Endothelial cell of umbilical vein (primary cell): ENCODE measurements around the gene UBB. TPM values are rescaled to one million over a fixed set of nuclear protein-coding genes. Genes with fewer than 3 reads are reported as not detected.

Experiments
- BruUV-seq: library from RNA; stranded (reverse); fragments of 400-500 nt; replicated peaks from 2 replicates; lab custom pipeline; 2021; lab: Mats Ljungman, UMichigan
- CTCF ChIA-PET: fragments of 300-600, 350-600 bp; sonication (Branson Sonifier 250); formaldehyde crosslinking; loops from one replicate; lab custom pipeline; 2021; ENCODE audit warnings: antibody characterized with exemption, inconsistent platforms; lab: Charles Lee
- POLR2A ChIA-PET: fragments of 300-600, 350-600 bp; sonication (Branson Sonifier 250); formaldehyde crosslinking; loops from one replicate; lab custom pipeline; 2021; ENCODE audit warnings: antibody characterized with exemption, inconsistent platforms; lab: Charles Lee
- DNase-seq: peaks from one replicate; pipeline ENCODE4 v3.0.0-alpha.2; 2011; ENCODE audit warnings: low read depth, low spot score
- FAIRE-seq: peaks from 2 replicates; lab custom pipeline; 2011; peaks lifted over from hg19 to GRCh38; lab: Jason Lieb, UNC
- H2AFZ ChIP-seq: 2 replicates; pipeline ENCODE4 v1.6.0; 2012; ENCODE audit warnings: low read depth, low read length, control low read depth, inconsistent platforms
- H3K27ac ChIP-seq: 2 replicates; pipeline ENCODE4 v1.5.1; 2011; ENCODE audit warnings: low read depth, mild to moderate bottlenecking, control low read depth, low read length, moderate library complexity; ENCODE audit not compliant: insufficient read depth
- H3K27me3 ChIP-seq, 2 experiments: 2 replicates each; pipeline versions ENCODE4 v1.6.0 to v1.6.1; 2011; ENCODE audit warnings: low read length in 2 of 2, mixed read lengths in 1 of 2; ENCODE audit not compliant: control insufficient read depth in 2 of 2, insufficient read depth in 2 of 2
- H3K36me3 ChIP-seq, 2 experiments: 2 replicates in 1 of 2; 3 replicates in 1 of 2; pipeline ENCODE4 v1.5.1; 2011; ENCODE audit warnings: low read length in 2 of 2, mild to moderate bottlenecking in 1 of 2, moderate library complexity in 1 of 2; ENCODE audit not compliant: control insufficient read depth in 2 of 2, insufficient read depth in 2 of 2; ENCODE audit errors: extremely low read depth in 1 of 2
- H3K4me1 ChIP-seq: 3 replicates; pipeline ENCODE4 v1.5.1; 2011; ENCODE audit warnings: mild to moderate bottlenecking, low read length; ENCODE audit not compliant: control insufficient read depth, insufficient read depth; ENCODE audit errors: extremely low read depth
- H3K4me2 ChIP-seq: 2 replicates; pipeline ENCODE4 v1.6.1; 2011; ENCODE audit warnings: low read length, control low read depth, mixed read lengths; ENCODE audit not compliant: insufficient read depth
- H3K4me3 ChIP-seq, 3 experiments: fragments of 200-600 bp in 1 of 3; sonication (generic), shearing (Covaris generic) in 1 of 3; replicated peaks in 1 of 3; 2 replicates each; pipeline ENCODE4 v1.5.1; 2011 to 2016; ENCODE audit warnings: control low read depth in 3 of 3, low read length in 3 of 3, mild to moderate bottlenecking in 2 of 3, inconsistent platforms in 1 of 3, low read depth in 1 of 3, moderate library complexity in 1 of 3; ENCODE audit not compliant: insufficient read depth in 1 of 3
- H3K79me2 ChIP-seq: 2 replicates; pipeline ENCODE4 v1.6.0; 2012; ENCODE audit warnings: low read length, inconsistent platforms; ENCODE audit not compliant: control insufficient read depth, insufficient read depth
- H3K9ac ChIP-seq: replicated peaks from 2 replicates; pipeline ENCODE3; 2011; ENCODE audit warnings: low read length, control low read depth; ENCODE audit not compliant: insufficient read depth; ENCODE audit errors: extremely low read depth
- H3K9me1 ChIP-seq: replicated peaks from 3 replicates; pipeline ENCODE4 v1.6.0; 2011; ENCODE audit warnings: mild to moderate bottlenecking, low read length; ENCODE audit not compliant: control insufficient read depth, insufficient read depth; ENCODE audit errors: extremely low read depth
- H3K9me3 ChIP-seq: replicated peaks from 2 replicates; pipeline ENCODE4 v1.5.1; 2012; ENCODE audit warnings: low read length, inconsistent platforms; ENCODE audit not compliant: control insufficient read depth, insufficient read depth
- H4K20me1 ChIP-seq: replicated peaks from 2 replicates; pipeline ENCODE3; 2011; ENCODE audit warnings: mild to moderate bottlenecking, low read length; ENCODE audit not compliant: control insufficient read depth, insufficient read depth; ENCODE audit errors: extremely low read depth
- CTCF ChIP-seq, 2 donors: IDR thresholded peaks; 1 replicate in 1 of 2; 2 replicates in 1 of 2; pipeline ENCODE4 v1.5.1; 2011; ENCODE audit warnings: low read length in 2 of 2, mild to moderate bottlenecking in 2 of 2, moderate library complexity in 2 of 2, control low read depth in 1 of 2, inconsistent platforms in 1 of 2, low read depth in 1 of 2; ENCODE audit not compliant: insufficient read depth in 1 of 2; ENCODE audit errors: extremely low read depth in 1 of 2
- EZH2 ChIP-seq: IDR thresholded peaks from 2 replicates; pipeline ENCODE4 v1.6.1; 2012; ENCODE audit warnings: borderline replicate concordance, low read depth, mild to moderate bottlenecking, moderate library complexity, low read length, inconsistent platforms; ENCODE audit not compliant: severe bottlenecking
- FOS ChIP-seq: IDR thresholded peaks from 2 replicates; pipeline ENCODE4 v1.6.1; 2011; ENCODE audit warnings: mild to moderate bottlenecking, low read length, moderate library complexity, borderline replicate concordance; ENCODE audit not compliant: insufficient read depth
- GATA2 ChIP-seq: IDR thresholded peaks from 2 replicates; pipeline ENCODE4 v1.7.0; 2011; ENCODE audit warnings: low read depth, mild to moderate bottlenecking, moderate library complexity, mixed read lengths, low read length; ENCODE audit not compliant: insufficient read length, insufficient read depth
- JUN ChIP-seq: IDR thresholded peaks from 2 replicates; pipeline ENCODE4 v1.6.1; 2011; ENCODE audit warnings: borderline replicate concordance, low read depth; ENCODE audit not compliant: insufficient read length, insufficient read depth
- MAX ChIP-seq: IDR thresholded peaks from 2 replicates; pipeline ENCODE4 v1.6.1; 2011; ENCODE audit not compliant: insufficient read depth, insufficient read length
- MYC ChIP-seq: IDR thresholded peaks from one replicate; pipeline ENCODE4 v1.6.1; 2011; ENCODE audit warnings: mild to moderate bottlenecking, low read depth, low read length
- POLR2A ChIP-seq: IDR thresholded peaks from 2 replicates; pipeline ENCODE4 v1.6.1; 2012; ENCODE audit warnings: low read depth, mild to moderate bottlenecking, control low read depth, low read length
- POLR2AphosphoS5 ChIP-seq: IDR thresholded peaks from 2 replicates; pipeline ENCODE4 v1.6.1; 2012; ENCODE audit warnings: low read depth, mild to moderate bottlenecking, control low read depth, low read length, moderate library complexity; ENCODE audit not compliant: insufficient read depth
- dilution Hi-C: fragments of 300-500 bp; cut with MboI; formaldehyde crosslinking; loops from one replicate; pipeline ENCODE4 v1.15.0; 2019; ENCODE audit warnings: low sequenced_read_pairs; ENCODE audit not compliant: extremely low pct_ligation_motif_present
- intact Hi-C: fragments of 100-400 bp; cut with micrococcal nuclease; formaldehyde crosslinking; loops from one replicate; pipeline ENCODE4 v1.10.0; 2022
- polyA plus RNA-seq, 4 experiments: library from polyadenylated mRNA; depleted of rRNA in 3 of 4; stranded (reverse) in 3 of 4; unstranded in 1 of 4; fragments of >200 nt; gene quantifications; 2 replicates each; pipeline versions ENCODE4 v1.2.1 to v1.2.3, GENCODE V29; 2011 to 2012; ENCODE audit warnings: missing spikeins in 1 of 4
- total RNA-seq: library from RNA; stranded (reverse); gene quantifications from 2 replicates; pipeline ENCODE4 v1.2.3, GENCODE V29; 2021

UBB gene
- total and polyA plus RNA-seq, 2 donors (not counting 3 experiments of a cell fraction or from before 2014, with no cell fraction given) = 1,294 to 1,683 TPM

DNA sequence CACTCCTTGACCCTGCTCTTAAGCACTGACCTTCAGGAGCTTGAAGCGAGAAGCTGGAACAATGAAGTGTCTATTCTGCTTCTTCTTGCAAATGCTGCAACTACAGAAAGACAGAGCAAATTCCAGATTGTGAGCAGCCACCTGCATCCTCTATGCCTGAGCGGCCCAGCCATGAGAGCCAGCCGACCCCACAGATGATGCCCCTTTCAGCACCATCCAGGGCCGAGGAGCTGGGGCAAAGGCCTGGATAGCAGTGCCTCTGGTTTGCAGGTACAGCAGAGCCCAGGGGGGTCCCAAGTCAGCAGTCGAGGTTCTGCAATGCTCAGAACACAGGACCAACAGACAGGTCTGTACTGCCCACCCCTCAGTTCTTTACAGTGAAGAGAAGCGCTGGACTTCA lies 32.3 kb upstream of the UBB start:
- peaks cover 5% of the 10 kb centered on the region for H3K79me2 ChIP-seq
- TF ChIP-seq POLR2A (no peak), JUN (no peak), MAX (no peak), FOS (no peak), POLR2AphosphoS5 (no peak), EZH2 (no peak), CTCF (IDR thresholded peaks at IDR 0.05; ENCODE audit: extremely low read depth in 1 of 2, insufficient read depth in 1 of 2, low read depth in 1 of 2, low read length in 2 of 2) (no peak), GATA2 (no peak), MYC (no peak)
- CTCF ChIA-PET = no interaction called here
- H3K4me1 ChIP-seq = peaks cover 10% of the 10 kb centered on the region
- no peaks in the 10 kb centered on the region for H3K27me3 ChIP-seq
- no peak for DNase-seq
- H2AFZ ChIP-seq = no peak overlapping the region
- intact Hi-C loops = no loop called here
- FAIRE-seq = no peak
- no peak overlapping the region for H3K4me2 ChIP-seq
- peaks cover 3 to 6% of the 10 kb centered on the region in 2 experiments for H3K36me3 ChIP-seq
- dilution Hi-C loops = no loop called here
- BruUV-seq = no TSS peak
- no peaks in the 10 kb centered on the region for H4K20me1 ChIP-seq
- no peaks in the 10 kb centered on the region for H3K9me1 ChIP-seq
- H3K9me3 ChIP-seq = no peaks in the 10 kb centered on the region
- POLR2A ChIA-PET = no interaction called here
- H3K9ac ChIP-seq = no peak overlapping the region
- no peak overlapping the region for H3K27ac ChIP-seq
- H3K4me3 ChIP-seq = no peak overlapping the region
